ENCODE data around the gene SRPX2. TPM values are rescaled to one million over a fixed set of nuclear protein-coding genes. Genes with fewer than 3 reads are reported as not detected.

Gene SRPX2
- total RNA-seq, 2 donors from 2014 or later = 60.7 to 61.2 TPM

DNA sequence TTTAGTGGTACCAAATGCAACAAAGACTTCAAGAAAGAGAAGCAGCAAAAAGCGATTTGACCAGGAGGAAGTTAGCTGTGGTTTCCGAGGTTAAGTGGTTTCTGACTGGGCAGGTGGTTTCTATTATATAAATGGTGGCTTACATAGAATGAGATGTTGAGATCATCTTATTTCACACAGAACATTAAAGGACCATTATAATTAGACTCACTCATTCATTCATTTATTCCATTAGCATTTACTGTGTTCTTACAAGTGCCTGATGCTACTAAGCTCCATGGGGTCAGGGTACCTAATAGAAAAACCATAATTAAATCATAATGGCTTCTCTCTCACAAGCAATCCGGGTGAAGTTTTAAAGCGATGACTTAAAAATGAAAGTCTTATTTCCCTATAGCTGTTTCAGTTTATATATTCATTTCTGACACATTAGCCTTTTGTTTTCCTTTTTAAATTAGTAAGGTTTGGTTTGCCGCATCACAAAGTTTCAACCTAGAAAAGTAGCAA lies 18.0 kb upstream of the SRPX2 start:
- Histone ChIP-seq H3K36me3 (no peaks in the 10 kb centered on the region), H3K4me3 (no peak overlapping the region), H3K27ac (no peak overlapping the region), H3K9me3 (no peaks in the 10 kb centered on the region), H3K4me1 (ENCODE audit: control insufficient read depth in 1 of 2, low read depth in 2 of 2) (no peaks in the 10 kb centered on the region), H3K27me3 (replicated peaks; ENCODE audit: insufficient read depth) (no peaks in the 10 kb centered on the region)
- DNase-seq (ENCODE audit: low spot score) = no peak
- ATAC-seq (ENCODE audit: insufficient number of reproducible peaks, low FRiP score, low read depth) = no peak
- TF ChIP-seq, protein P1, sequence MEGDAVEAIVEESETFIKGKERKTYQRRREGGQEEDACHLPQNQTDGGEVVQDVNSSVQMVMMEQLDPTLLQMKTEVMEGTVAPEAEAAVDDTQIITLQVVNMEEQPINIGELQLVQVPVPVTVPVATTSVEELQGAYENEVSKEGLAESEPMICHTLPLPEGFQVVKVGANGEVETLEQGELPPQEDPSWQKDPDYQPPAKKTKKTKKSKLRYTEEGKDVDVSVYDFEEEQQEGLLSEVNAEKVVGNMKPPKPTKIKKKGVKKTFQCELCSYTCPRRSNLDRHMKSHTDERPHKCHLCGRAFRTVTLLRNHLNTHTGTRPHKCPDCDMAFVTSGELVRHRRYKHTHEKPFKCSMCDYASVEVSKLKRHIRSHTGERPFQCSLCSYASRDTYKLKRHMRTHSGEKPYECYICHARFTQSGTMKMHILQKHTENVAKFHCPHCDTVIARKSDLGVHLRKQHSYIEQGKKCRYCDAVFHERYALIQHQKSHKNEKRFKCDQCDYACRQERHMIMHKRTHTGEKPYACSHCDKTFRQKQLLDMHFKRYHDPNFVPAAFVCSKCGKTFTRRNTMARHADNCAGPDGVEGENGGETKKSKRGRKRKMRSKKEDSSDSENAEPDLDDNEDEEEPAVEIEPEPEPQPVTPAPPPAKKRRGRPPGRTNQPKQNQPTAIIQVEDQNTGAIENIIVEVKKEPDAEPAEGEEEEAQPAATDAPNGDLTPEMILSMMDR (IDR thresholded peaks at IDR 0.05) = no peak

DNA sequence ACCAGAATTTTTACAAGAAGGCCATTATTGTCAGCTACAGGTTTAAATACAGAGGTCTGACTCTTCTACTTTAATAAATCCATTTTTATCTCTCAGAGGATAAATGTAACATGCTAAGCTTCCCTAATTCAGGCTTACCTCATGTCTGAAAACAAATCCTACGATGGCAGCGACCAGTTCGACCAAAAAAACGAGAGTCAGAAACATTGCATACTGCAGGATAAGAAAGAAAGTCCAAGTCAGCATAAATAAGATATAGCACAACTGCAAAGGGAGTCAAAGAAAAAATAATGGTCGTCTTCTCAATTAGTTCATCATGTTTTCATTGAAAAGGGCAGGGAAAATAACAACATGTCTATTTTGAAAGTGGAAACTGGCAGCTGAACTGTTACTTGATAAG lies 9.0 kb upstream of the SRPX2 start:
- TF ChIP-seq, protein P1 (IDR thresholded peaks at IDR 0.05) = no peak
- Histone ChIP-seq H3K27ac (no peak overlapping the region), H3K27me3 (replicated peaks; ENCODE audit: insufficient read depth) (no peaks in the 10 kb centered on the region), H3K9me3 (no peaks in the 10 kb centered on the region), H3K4me1 (ENCODE audit: control insufficient read depth in 1 of 2, low read depth in 2 of 2) (peaks cover 0 to 6% of the 10 kb centered on the region in 2 donors), H3K36me3 (no peaks in the 10 kb centered on the region), H3K4me3 (no peak overlapping the region)
- ATAC-seq (ENCODE audit: insufficient number of reproducible peaks, low FRiP score, low read depth) (no peak), DNase-seq (ENCODE audit: low spot score) (no peak)

DNA sequence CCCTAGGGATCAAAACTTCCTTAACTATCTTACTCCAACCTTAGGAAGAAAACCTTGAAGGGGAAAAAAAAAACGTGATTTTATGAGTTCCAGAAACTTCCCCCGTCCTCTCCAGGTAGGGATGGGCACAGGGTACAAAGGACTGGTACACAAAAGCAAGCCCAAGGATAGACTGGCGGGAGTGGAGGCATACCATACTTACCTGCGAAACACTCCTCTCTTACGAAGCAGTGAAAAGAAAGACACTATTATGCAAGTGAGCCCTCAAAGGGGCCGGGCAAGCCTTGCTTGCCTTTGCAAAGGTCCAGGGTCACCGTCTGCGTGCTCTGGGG lies 8.0 kb upstream of the SRPX2 start:
- Histone ChIP-seq H3K9me3 (no peaks in the 10 kb centered on the region), H3K4me3 (peak overlapping the region; percentile 74), H3K27ac (peak overlapping the region; percentile 56 to 59), H3K36me3 (no peaks in the 10 kb centered on the region), H3K27me3 (replicated peaks; ENCODE audit: insufficient read depth) (no peaks in the 10 kb centered on the region), H3K4me1 (ENCODE audit: control insufficient read depth in 1 of 2, low read depth in 2 of 2) (peaks cover 0 to 6% of the 10 kb centered on the region in 2 donors)
- TF ChIP-seq, protein P1 (IDR thresholded peaks at IDR 0.05) = no peak
- ATAC-seq (ENCODE audit: insufficient number of reproducible peaks, low FRiP score, low read depth) = no peak
- no peak for DNase-seq (ENCODE audit: low spot score)

DNA sequence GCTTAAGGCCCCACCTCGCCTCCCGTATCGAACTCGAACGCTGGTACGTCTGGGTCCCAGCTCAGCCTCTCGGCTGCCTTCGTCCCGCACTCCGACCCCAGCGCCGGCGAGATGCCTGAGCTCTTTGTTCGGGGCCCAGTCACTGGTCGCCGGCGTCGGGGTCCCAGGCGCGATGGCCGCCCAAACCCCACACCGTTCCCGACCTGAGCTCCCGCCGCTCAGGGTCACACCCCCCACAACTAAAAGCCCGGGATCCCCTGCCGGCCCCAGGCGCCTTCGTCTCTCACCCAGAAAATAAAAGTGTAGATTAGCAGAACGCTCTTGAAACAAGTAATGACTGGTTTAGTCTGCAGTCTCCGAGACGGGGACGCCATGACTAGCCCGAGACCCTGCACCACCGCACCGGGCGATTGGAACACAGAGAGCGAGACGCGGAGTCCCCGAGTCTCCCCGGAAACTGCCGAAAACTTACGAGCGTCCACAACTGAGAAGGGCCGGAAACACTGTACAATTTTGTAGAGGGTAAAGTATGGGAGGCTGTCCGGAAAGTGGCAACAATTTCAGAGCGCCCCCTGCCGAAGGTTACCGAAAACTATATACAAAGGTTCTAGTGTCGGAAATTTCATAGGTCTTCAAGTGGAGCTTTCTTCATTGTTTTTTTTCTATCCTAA lies 7.5 kb upstream of the SRPX2 start, which contains the start of gene TSPAN6:
Gene TSPAN6, minus strand, starts transcription at position 486 of the 671 bp plus-strand sequence. Its CDS starts 112 bp downstream, at position 374.
- DNase-seq (ENCODE audit: low spot score) (no peak), ATAC-seq (ENCODE audit: insufficient number of reproducible peaks, low FRiP score, low read depth) (peak; percentile 65)
- Histone ChIP-seq H3K27ac (peak within 1 kb of the TSS; percentile 56 to 59), H3K4me1 (ENCODE audit: control insufficient read depth in 1 of 2, low read depth in 2 of 2) (peaks cover 0 to 6% of the 10 kb centered on the region in 2 donors), H3K4me3 (peak within 1 kb of the TSS; percentile 74), H3K27me3 (replicated peaks; ENCODE audit: insufficient read depth) (no peaks in the 10 kb centered on the region), H3K36me3 (no peaks in the 10 kb centered on the region), H3K9me3 (no peaks in the 10 kb centered on the region)
- TF ChIP-seq, protein P1 (IDR thresholded peaks at IDR 0.05) = peak; percentile 35

DNA sequence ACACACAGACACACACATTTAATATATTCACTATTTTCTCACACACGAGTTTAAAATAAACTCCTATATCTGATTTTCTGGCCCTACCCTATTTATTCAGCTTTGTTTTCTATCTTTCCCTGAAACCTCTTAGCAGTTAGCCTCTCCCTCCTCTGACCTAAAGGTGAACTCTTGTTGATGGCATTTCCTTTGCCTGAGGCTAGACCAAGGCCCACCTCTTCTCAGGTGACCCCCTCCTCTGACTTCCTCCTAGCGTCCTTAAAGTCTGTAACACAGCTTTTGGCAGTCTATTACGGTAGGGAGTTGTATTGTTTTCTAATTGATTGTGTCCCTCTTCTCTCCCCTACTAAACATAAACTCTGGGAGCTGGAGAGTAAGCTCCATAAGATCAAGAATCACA lies 1.7 kb upstream of the SRPX2 start:
- Histone ChIP-seq H3K27me3 (replicated peaks; ENCODE audit: insufficient read depth) (no peaks in the 10 kb centered on the region), H3K4me1 (ENCODE audit: control insufficient read depth in 1 of 2, low read depth in 2 of 2) (peaks cover 0 to 19% of the 10 kb centered on the region in 2 donors), H3K27ac (no peak overlapping the region), H3K9me3 (no peaks in the 10 kb centered on the region), H3K36me3 (no peaks in the 10 kb centered on the region), H3K4me3 (no peak overlapping the region)
- ATAC-seq (ENCODE audit: insufficient number of reproducible peaks, low FRiP score, low read depth) = no peak
- no peak for DNase-seq (ENCODE audit: low spot score)
- TF ChIP-seq, protein P1 (IDR thresholded peaks at IDR 0.05) = no peak

Data from thoracic aorta (tissue), 2 donors.